Astrocyte of the cerebellum (primary cell): ENCODE results near the gene COCH.

ENCODE experiments used
- DNase-seq: peaks from one replicate; pipeline ENCODE4 v3.0.0-alpha.2; 2011; ENCODE audit warnings: low read depth
- H3K4me3 ChIP-seq: 2 replicates; pipeline ENCODE4 v1.5.1; 2011; ENCODE audit warnings: mild to moderate bottlenecking, low read depth, low read length, moderate library complexity
- in situ Hi-C: cut with HindIII; loops from 2 replicates; pipeline ENCODE4 v1.10.0; 2017; ENCODE audit warnings: low sequenced_read_pairs
- TF ChIP-seq, protein P1 (sequence below): IDR thresholded peaks from 2 replicates; pipeline ENCODE4 v1.5.1; 2012; ENCODE audit warnings: low read length, low read depth, moderate library complexity, mild to moderate bottlenecking; ENCODE audit errors: missing control alignments

The COCH gene

DNA sequence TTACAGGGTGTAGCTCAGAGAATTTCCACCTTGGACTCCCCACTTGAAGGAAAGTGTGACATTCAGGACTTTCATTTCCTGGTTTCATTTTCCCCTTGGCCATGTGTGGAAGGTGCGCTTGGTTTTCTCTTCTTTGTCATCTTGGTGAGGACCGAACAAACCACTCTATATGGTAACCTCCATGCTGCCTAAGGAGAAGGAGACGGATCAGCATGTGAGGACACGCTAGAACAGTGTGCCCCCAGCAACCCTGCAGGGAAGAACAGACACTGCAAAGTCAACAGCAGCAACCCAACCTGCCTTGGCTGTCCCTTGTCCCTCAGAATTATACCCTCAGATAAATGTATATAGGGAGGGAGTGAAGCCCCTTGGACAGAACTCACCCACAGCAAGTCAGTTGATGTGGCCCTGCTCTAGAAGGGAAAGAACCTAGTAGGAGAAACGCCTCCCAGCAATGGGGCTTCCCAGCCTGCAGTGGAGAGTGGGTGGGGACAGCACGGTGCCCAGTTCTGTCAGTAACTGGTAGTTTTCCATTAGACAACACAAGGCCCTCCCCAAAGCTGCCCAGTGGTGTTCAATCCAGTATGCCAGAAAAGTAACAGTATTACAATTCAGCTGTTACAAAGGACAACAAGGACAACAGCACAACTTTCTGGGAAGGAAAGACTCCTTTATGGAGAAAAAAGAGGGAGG lies 18.9 kb upstream of the COCH start:
- H3K4me3 ChIP-seq = no peak overlapping the region
- TF ChIP-seq, protein P1, sequence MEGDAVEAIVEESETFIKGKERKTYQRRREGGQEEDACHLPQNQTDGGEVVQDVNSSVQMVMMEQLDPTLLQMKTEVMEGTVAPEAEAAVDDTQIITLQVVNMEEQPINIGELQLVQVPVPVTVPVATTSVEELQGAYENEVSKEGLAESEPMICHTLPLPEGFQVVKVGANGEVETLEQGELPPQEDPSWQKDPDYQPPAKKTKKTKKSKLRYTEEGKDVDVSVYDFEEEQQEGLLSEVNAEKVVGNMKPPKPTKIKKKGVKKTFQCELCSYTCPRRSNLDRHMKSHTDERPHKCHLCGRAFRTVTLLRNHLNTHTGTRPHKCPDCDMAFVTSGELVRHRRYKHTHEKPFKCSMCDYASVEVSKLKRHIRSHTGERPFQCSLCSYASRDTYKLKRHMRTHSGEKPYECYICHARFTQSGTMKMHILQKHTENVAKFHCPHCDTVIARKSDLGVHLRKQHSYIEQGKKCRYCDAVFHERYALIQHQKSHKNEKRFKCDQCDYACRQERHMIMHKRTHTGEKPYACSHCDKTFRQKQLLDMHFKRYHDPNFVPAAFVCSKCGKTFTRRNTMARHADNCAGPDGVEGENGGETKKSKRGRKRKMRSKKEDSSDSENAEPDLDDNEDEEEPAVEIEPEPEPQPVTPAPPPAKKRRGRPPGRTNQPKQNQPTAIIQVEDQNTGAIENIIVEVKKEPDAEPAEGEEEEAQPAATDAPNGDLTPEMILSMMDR = no peak
- no peak for DNase-seq
- in situ Hi-C loops = no loop called here

DNA sequence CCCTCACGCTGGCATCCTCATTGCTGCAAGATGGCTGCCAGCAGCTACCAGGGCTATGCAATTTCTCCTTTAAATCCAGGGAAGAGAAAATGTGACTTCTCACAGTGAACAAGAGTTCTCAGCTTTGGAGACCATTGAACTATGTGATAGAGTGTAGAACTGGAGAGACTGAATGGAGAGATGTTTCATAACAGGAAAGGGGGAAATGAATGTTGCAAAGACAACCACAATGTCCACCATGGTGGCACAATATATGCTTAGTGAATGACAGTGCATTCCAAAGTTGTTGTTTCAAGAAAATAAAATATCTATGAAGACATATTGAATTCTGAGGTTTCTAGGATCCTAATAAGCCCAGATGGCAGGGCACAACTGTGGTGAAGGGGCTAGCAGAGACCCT lies 13.2 kb upstream of the COCH start:
- no peak for DNase-seq
- TF ChIP-seq, protein P1 = no peak
- in situ Hi-C loops = no loop called here
- no peak overlapping the region for H3K4me3 ChIP-seq

DNA sequence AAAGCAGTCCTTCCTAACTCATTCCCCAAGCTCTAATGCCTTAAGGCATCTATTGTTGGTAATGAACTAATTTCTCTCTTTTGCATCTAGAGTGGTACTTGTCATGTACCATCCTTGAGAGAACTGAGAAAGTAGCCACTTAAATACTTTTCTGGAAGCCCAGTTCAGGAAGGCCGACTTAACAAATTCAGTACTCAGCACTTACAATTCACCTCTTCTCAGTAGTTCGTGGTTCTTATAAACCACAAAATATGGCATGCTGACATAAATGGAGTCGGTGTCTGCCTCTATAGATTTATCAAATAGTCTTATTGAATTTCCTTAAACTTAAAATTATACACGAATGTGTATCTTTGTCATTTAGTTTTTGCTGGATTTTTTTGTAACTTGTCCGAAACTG lies 9.4 kb upstream of the COCH start:
- TF ChIP-seq, protein P1 = no peak
- DNase-seq = no peak
- in situ Hi-C loops = no loop called here
- no peak overlapping the region for H3K4me3 ChIP-seq

DNA sequence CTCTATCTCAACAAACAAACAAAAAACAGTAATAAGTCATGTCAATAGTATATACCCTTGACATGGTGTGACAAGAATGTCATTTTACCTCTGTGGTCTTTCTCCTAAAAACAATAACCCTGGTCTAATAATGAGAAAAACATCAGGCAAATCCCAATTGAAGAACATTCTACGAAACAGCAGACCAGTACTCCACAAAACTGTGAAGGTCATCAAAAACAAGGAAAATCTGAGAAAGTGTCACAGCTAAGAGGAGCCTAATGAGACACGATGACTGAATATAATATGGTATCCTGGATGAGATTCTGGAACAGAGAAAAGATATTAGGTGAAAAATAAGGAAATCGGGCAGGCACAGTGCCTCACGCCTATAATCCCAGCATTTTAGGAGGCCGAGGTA lies 5.6 kb upstream of the COCH start:
- TF ChIP-seq, protein P1 = no peak
- in situ Hi-C loops = no loop called here
- H3K4me3 ChIP-seq = no peak overlapping the region
- DNase-seq = no peak

DNA sequence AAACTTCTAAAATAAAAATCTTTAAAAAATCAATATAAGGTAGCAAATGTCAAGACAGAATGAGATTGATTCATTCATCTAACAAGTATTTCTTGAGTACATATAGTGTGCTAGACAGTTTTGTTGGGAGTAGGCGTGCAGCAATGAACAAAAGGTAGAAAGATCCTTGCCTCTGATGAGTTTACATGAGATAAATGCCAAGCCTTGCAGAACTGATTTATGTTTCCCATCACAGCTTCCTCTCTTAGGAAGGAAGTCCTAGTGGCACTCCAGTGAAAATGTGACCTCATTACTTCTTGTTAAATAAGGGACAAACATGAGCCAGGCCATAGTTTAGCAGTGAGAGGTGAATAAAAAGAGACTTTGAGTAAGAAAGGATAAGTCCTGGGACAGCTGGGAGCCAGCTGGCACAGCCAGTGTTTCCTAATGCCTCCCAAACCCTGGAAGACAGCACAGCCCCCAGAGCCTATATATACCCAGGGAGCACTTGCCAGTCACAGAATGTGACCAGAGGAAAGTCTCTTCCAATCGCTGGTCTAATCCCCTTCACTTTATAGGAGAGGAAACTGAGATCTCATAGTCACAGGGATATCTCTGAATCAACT lies 4.7 kb upstream of the COCH start:
- no peak overlapping the region for H3K4me3 ChIP-seq
- DNase-seq = no peak
- in situ Hi-C loops = no loop called here
- TF ChIP-seq, protein P1 = no peak

DNA sequence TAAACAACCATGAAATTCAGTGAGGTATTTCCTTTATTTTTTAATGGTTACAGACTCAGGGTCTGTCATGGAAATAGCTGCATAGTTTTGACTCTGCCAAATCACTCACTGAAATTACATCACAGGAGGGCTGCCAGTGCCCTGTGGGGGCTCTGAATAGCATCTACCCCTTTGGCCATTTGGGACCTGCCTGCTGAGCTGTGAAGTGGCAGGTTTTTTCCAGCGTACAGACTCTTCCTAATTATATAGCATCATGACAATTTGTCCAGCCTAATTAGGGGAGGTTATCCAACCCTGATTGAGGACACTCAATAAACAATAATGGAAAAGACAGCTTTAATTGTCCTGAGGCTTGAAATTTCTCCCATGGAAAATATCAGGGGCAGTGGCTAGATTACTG lies 1.8 kb upstream of the COCH start:
- in situ Hi-C loops = no loop called here
- no peak for DNase-seq
- H3K4me3 ChIP-seq = no peak overlapping the region
- TF ChIP-seq, protein P1 = no peak
